B cell (primary cell): ENCODE data around the gene FBXO48. TPM values are rescaled to one million over a fixed set of nuclear protein-coding genes. Genes with fewer than 3 reads are reported as not detected.
A peak's percentile ranks its signal among the peaks of the same experiment; 100 is the strongest.

Source experiments
- ATAC-seq: fragments of 200-7000 bp; cut with Tn5 transposase; one replicate; pipeline ENCODE4 v1.10.0; 2021; ENCODE audit warnings: low read depth, mild to moderate bottlenecking, moderate number of reproducible peaks, moderate library complexity
- CTCF ChIA-PET: fragments of 350-600 bp; sonication (Branson Sonifier 250); formaldehyde crosslinking; loops from one replicate; lab custom pipeline; 2021; ENCODE audit warnings: antibody characterized with exemption, inconsistent platforms; lab: Charles Lee
- POLR2A ChIA-PET: fragments of 350-600 bp; sonication (Branson Sonifier 250); formaldehyde crosslinking; loops from one replicate; lab custom pipeline; 2021; ENCODE audit warnings: antibody characterized with exemption; lab: Charles Lee
- DNase-seq: peaks from one replicate; pipeline ENCODE4 v3.0.0; 2013
- H2AFZ ChIP-seq: 2 replicates; pipeline ENCODE4 v1.6.1; 2012; ENCODE audit warnings: mild to moderate bottlenecking, low read depth, low read length; ENCODE audit not compliant: insufficient read depth, poor library complexity, severe bottlenecking
- H3K27ac ChIP-seq, 2 donors: 1 replicate in 1 of 2; 2 replicates in 1 of 2; pipeline ENCODE4 v1.5.1; 2012 to 2013; ENCODE audit warnings: low read length in 2 of 2, mild to moderate bottlenecking in 2 of 2, moderate library complexity in 1 of 2
- H3K27me3 ChIP-seq, 4 experiments: fragments of 200-600 bp in 1 of 4; sonication (generic) in 1 of 4; replicated peaks in 1 of 4; 1 replicate in 2 of 4; 2 replicates in 2 of 4; pipeline versions ENCODE4 v1.6.1 to v1.7.0; 2013 to 2016; ENCODE audit warnings: low read length in 3 of 4, mild to moderate bottlenecking in 2 of 4, mixed read lengths in 1 of 4, moderate library complexity in 1 of 4; ENCODE audit not compliant: insufficient read depth in 4 of 4, control insufficient read depth in 3 of 4; ENCODE audit errors: control extremely low read depth in 1 of 4
- H3K36me3 ChIP-seq, 2 experiments: replicated peaks in 1 of 2; 1 replicate in 1 of 2; 2 replicates in 1 of 2; pipeline versions ENCODE4 v1.6.1 to v1.7.1; 2013; ENCODE audit warnings: low read length in 1 of 2; ENCODE audit not compliant: insufficient read depth in 2 of 2, control insufficient read depth in 1 of 2; ENCODE audit errors: control extremely low read depth in 1 of 2, extremely low read depth in 1 of 2
- H3K4me1 ChIP-seq, 2 donors: fragments of 200-600 bp in 1 of 2; sonication (generic) in 1 of 2; 1 replicate in 1 of 2; 2 replicates in 1 of 2; pipeline versions ENCODE4 v1.5.1 to v1.6.1; 2013 to 2017; ENCODE audit warnings: low read length in 2 of 2; ENCODE audit not compliant: control insufficient read depth in 2 of 2, insufficient read depth in 2 of 2
- H3K4me2 ChIP-seq: replicated peaks from 2 replicates; pipeline ENCODE3; 2012; ENCODE audit warnings: mild to moderate bottlenecking, low read depth, low read length; ENCODE audit not compliant: poor library complexity, severe bottlenecking
- H3K4me3 ChIP-seq, 5 experiments: fragments of 200-600 bp in 1 of 5; sonication (generic) in 1 of 5; 1 replicate in 3 of 5; 2 replicates in 2 of 5; pipeline versions ENCODE4 v1.5.1 to v1.7.0; 2011 to 2016; ENCODE audit warnings: low read length in 4 of 5, mild to moderate bottlenecking in 4 of 5, low read depth in 2 of 5, control low read depth in 1 of 5, moderate library complexity in 1 of 5; ENCODE audit not compliant: insufficient read depth in 1 of 5; ENCODE audit errors: control extremely low read depth in 1 of 5, extremely low read depth in 1 of 5
- H3K79me2 ChIP-seq: fragments of 200-600 bp; sonication (generic); one replicate; pipeline ENCODE4 v1.6.0; 2016; ENCODE audit warnings: low read length; ENCODE audit not compliant: control insufficient read depth, insufficient read depth
- H3K9ac ChIP-seq: fragments of 200-600 bp; sonication (generic); 2 replicates; pipeline ENCODE4 v1.6.1; 2017; ENCODE audit warnings: mild to moderate bottlenecking, low read length, moderate library complexity
- H3K9me3 ChIP-seq, 3 donors: one replicate each; pipeline versions ENCODE4 v1.6.1 to v1.7.1; 2013; ENCODE audit warnings: low read length in 2 of 3; ENCODE audit not compliant: control insufficient read depth in 2 of 3, insufficient read depth in 1 of 3; ENCODE audit errors: control extremely low read depth in 1 of 3
- H4K20me1 ChIP-seq: 2 replicates; pipeline ENCODE4 v1.6.0; 2012; ENCODE audit warnings: mild to moderate bottlenecking, low read length; ENCODE audit not compliant: insufficient read depth, control insufficient read depth, poor library complexity, severe bottlenecking
- H3K27ac Mint-ChIP-seq: one replicate; pipeline ENCODE4 v1.8.0; 2021; ENCODE audit warnings: mixed read lengths
- H3K27me3 Mint-ChIP-seq: one replicate; pipeline ENCODE4 v1.8.0; 2021; ENCODE audit warnings: mixed read lengths
- H3K4me1 Mint-ChIP-seq: one replicate; pipeline ENCODE4 v1.8.0; 2021; ENCODE audit warnings: mixed read lengths
- H3K4me3 Mint-ChIP-seq: one replicate; pipeline ENCODE4 v1.8.0; 2021; ENCODE audit warnings: mixed read lengths
- H3K9me3 Mint-ChIP-seq: one replicate; pipeline ENCODE4 v1.8.0; 2022; ENCODE audit warnings: mixed read lengths; ENCODE audit not compliant: insufficient read depth
- CTCF ChIP-seq: fragments of 200-600 bp; IDR thresholded peaks from one replicate; pipeline ENCODE4 v1.8.0; 2022; ENCODE audit warnings: antibody characterized with exemption, mild to moderate bottlenecking
- EZH2 ChIP-seq: IDR thresholded peaks from 2 replicates; pipeline ENCODE4 v1.6.1; 2012; ENCODE audit warnings: borderline replicate concordance, low read depth, mild to moderate bottlenecking, moderate library complexity, low read length; ENCODE audit not compliant: insufficient read depth, poor library complexity, severe bottlenecking
- WGBS: methylation state at CpG from one replicate; pipeline ENCODE4 v1.1.5; 2013; ENCODE audit warnings: missing lambda C conversion rate; ENCODE audit not compliant: insufficient coverage; 5-methylcytosine and 5-hydroxymethylcytosine counted together
- intact Hi-C: fragments of 100-400 bp; cut with micrococcal nuclease; formaldehyde crosslinking; loops from one replicate; pipeline ENCODE4 v1.10.0; 2022
- polyA plus RNA-seq: library from polyadenylated mRNA; depleted of rRNA; stranded (reverse); fragments of >200 nt; gene quantifications from 2 replicates; pipeline ENCODE4 v1.2.3, GENCODE V29; 2012
- total RNA-seq, 2 donors: library from RNA; stranded (reverse); fragments of 120-200 nt in 1 of 2; gene quantifications; 1 replicate in 1 of 2; 2 replicates in 1 of 2; pipeline versions ENCODE4 v1.2.3 to v1.2.4, GENCODE V29; 2013 to 2022

FBXO48 gene
- total and polyA plus RNA-seq, 2 donors (not counting 1 experiment from before 2014, with no cell fraction given) = 1.5 to 3.2 TPM

GRCh38 chr2:68466361-68466777 is 725 bp downstream of the FBXO48 start:
- Histone ChIP-seq H2AFZ (peak overlapping the region; percentile 93), H4K20me1 (no peaks in the 10 kb centered on the region), H3K4me3 (peak overlapping the region; percentile 72 to 98 (median 90)), H3K4me1 (peaks cover 11 to 15% of the 10 kb centered on the region in 2 donors), H3K79me2 (peaks cover 24% of the 10 kb centered on the region), H3K9me3 (no peaks in the 10 kb centered on the region), H3K4me2 (peak overlapping the region; percentile 94), H3K9ac (peak overlapping the region; percentile 91), H3K27me3 (no peaks in the 10 kb centered on the region), H3K36me3 (no peaks in the 10 kb centered on the region), H3K27ac (peak overlapping the region; percentile 85 to 88)
- peaks cover 28% of the 10 kb centered on the region for H3K4me1 Mint-ChIP-seq
- 4% methylated on average over 5 of the region's 11 CpGs for WGBS
- peak; percentile 14 for TF ChIP-seq CTCF
- TF ChIP-seq EZH2 = no peak
- H3K4me3 Mint-ChIP-seq = peak overlapping the region; percentile 97
- ATAC-seq = no peak
- H3K27ac Mint-ChIP-seq = peak overlapping the region; percentile 96
- H3K27me3 Mint-ChIP-seq = no peaks in the 10 kb centered on the region
- DNase-seq = peak; percentile 70
- intact Hi-C loops = loop anchor here (2.0 to 10.0 kb wide), 7 partner anchors 20 to 1836 kb away; partner anchors contain the start of genes AAK1, FAM136A, GFPT1 and GMCL1
- ChIA-PET POLR2A (interaction anchor here (1.2 kb wide), 1 partner anchor 214 kb away, joined by 5 read pairs; the partner anchor contains the start of gene PPP3R1), CTCF (interaction anchor here (0.5 to 7.5 kb wide), 19 partner anchors 9 to 840 kb away, joined by 3 to 173 read pairs (median 5); no protein-coding TSS in a partner anchor)
- H3K9me3 Mint-ChIP-seq = no peaks in the 10 kb centered on the region
